ENCODE measurements around the gene BRPF1.
A peak's percentile ranks its signal among the peaks of the same experiment; 100 is the strongest.

Gene BRPF1

GRCh38 chr3:9701711-9702110 is 29.8 kb upstream of the BRPF1 start:
- DNase-seq (ENCODE audit: low spot score): no peak

GRCh38 chr3:9703240-9703639 is 28.3 kb upstream of the BRPF1 start:
- DNase-seq (ENCODE audit: low spot score): no peak

GRCh38 chr3:9703736-9704346 is 27.7 kb upstream of the BRPF1 start, which contains the start of gene CPNE9:
Gene CPNE9, plus strand, starts transcription at chr3:9703833. Its CDS starts 164 bp downstream, at chr3:9703997.
- DNase-seq (ENCODE audit: low spot score): no peak

GRCh38 chr3:9704347-9705322 is 26.9 kb upstream of the BRPF1 start:
- DNase-seq (ENCODE audit: low spot score): no peak

GRCh38 chr3:9710174-9710739 is 21.3 kb upstream of the BRPF1 start:
- DNase-seq (ENCODE audit: low spot score): no peak

- no peak for DNase-seq (ENCODE audit: low spot score)
Observed at GRCh38 chr3:9712415-9712814, 19.1 kb upstream of the BRPF1 start.

- DNase-seq (ENCODE audit: low spot score): no peak
Observed at GRCh38 chr3:9713142-9713541, 18.4 kb upstream of the BRPF1 start.

- DNase-seq (ENCODE audit: low spot score): no peak
Observed at GRCh38 chr3:9715136-9715535, 16.4 kb upstream of the BRPF1 start.

GRCh38 chr3:9715764-9716437 is 15.6 kb upstream of the BRPF1 start:
- DNase-seq (ENCODE audit: low spot score): peak; percentile 86

- no peak for DNase-seq (ENCODE audit: low spot score)
Observed at GRCh38 chr3:9716801-9717555, 14.6 kb upstream of the BRPF1 start.

GRCh38 chr3:9717563-9717962 is 14.0 kb upstream of the BRPF1 start:
- DNase-seq (ENCODE audit: low spot score): no peak

- no peak for DNase-seq (ENCODE audit: low spot score)
Observed at GRCh38 chr3:9718118-9718517, 13.4 kb upstream of the BRPF1 start.

GRCh38 chr3:9721015-9721699 is 10.4 kb upstream of the BRPF1 start:
- no peak for DNase-seq (ENCODE audit: low spot score)

- DNase-seq (ENCODE audit: low spot score): no peak
Observed at GRCh38 chr3:9721700-9722060, 9.9 kb upstream of the BRPF1 start.

GRCh38 chr3:9725775-9726515 is 5.6 kb upstream of the BRPF1 start:
- DNase-seq (ENCODE audit: low spot score): no peak

- no peak for DNase-seq (ENCODE audit: low spot score)
Observed at GRCh38 chr3:9727041-9727595, 4.4 kb upstream of the BRPF1 start.

- no peak for DNase-seq (ENCODE audit: low spot score)
Observed at GRCh38 chr3:9727743-9728142, 3.8 kb upstream of the BRPF1 start.

- DNase-seq (ENCODE audit: low spot score): no peak
Observed at GRCh38 chr3:9729419-9729818, 2.1 kb upstream of the BRPF1 start.

- no peak for DNase-seq (ENCODE audit: low spot score)
Observed at GRCh38 chr3:9730657-9731205, 804 bp upstream of the BRPF1 start.
